Measurements from ENCODE around the gene SCO2.

GRCh38 chr22:50519151-50519550 lies 6.2 kb downstream of the SCO2 start:
- TF ChIP-seq POLR2A (conservative IDR thresholded peaks at IDR 0.05) (no peak), ZNF592 (IDR thresholded peaks at IDR 0.05) (no peak), RCOR1 (IDR thresholded peaks at IDR 0.05; ENCODE audit: borderline replicate concordance in 1 of 2, low read depth in 2 of 2, low read length in 2 of 2) (no peak), CTCF (IDR thresholded peaks at IDR 0.05 in 2 of 3, conservative IDR thresholded peaks at IDR 0.05 in 1 of 3; ENCODE audit: insufficient read depth in 2 of 3, low read depth in 1 of 3, low read length in 3 of 3) (no peak), ZBTB11 (CRISPR knock-in tag; IDR thresholded peaks at IDR 0.05) (no peak)
